Measurements from ENCODE around the gene TNRC6B. TPM values are rescaled to one million over a fixed set of nuclear protein-coding genes. Genes with fewer than 3 reads are reported as not detected.

TNRC6B gene
- total RNA-seq, 2 experiments from 2014 or later = 37.0 to 63.7 TPM

DNA sequence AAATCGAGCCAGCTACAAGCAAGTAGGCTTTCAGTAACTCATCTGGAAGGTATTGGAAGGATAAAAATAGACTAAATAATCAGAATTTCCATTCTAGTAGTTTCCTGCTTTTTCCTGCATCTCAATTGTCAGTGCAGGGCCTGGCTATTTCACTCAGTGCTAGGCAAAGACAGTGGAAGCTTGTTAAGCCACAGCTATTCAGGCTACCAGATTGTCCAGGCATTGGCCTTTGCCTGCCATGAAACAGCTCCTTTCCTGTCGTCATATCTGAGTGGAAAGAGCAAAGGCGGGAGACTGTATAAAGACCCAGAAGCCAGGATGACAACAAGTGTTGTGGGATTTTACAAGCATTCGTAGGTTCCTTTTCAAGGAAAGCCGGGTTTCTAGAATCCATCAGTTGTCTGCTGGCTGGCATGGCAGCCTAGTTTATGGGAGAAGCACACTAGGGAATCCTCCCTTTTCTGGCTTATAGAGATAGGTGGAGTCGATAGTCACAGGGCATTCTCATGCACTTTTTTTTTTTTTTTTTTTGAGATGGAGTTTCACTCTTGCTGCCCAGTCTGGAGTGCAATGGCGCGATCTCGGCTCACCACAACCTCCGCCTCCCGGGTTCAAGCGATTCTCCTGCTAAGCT lies 2.0 kb upstream of the TNRC6B start:
- no peaks in the 10 kb centered on the region; the same call in 1 of the 2 replicates for H4K20me1 ChIP-seq (ENCODE audit: insufficient read depth, low read length)
- no peak overlapping the region; the same call in 1 of the 2 replicates for H2AFZ ChIP-seq (ENCODE audit: low read length)
- peaks cover 35% of the 10 kb centered on the region for H3K4me1 ChIP-seq (ENCODE audit: insufficient read depth, low read length, poor library complexity, severe bottlenecking)
- DNase-seq (ENCODE audit: low spot score) = no peak
- POLR2A ChIA-PET = interaction anchor here (0.6 to 0.7 kb wide), 3 partner anchors 46 to 537 kb away, joined by 3 read pairs; no protein-coding TSS in a partner anchor
- TF ChIP-seq, protein P1, sequence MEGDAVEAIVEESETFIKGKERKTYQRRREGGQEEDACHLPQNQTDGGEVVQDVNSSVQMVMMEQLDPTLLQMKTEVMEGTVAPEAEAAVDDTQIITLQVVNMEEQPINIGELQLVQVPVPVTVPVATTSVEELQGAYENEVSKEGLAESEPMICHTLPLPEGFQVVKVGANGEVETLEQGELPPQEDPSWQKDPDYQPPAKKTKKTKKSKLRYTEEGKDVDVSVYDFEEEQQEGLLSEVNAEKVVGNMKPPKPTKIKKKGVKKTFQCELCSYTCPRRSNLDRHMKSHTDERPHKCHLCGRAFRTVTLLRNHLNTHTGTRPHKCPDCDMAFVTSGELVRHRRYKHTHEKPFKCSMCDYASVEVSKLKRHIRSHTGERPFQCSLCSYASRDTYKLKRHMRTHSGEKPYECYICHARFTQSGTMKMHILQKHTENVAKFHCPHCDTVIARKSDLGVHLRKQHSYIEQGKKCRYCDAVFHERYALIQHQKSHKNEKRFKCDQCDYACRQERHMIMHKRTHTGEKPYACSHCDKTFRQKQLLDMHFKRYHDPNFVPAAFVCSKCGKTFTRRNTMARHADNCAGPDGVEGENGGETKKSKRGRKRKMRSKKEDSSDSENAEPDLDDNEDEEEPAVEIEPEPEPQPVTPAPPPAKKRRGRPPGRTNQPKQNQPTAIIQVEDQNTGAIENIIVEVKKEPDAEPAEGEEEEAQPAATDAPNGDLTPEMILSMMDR (conservative IDR thresholded peaks at IDR 0.05; ENCODE audit: low read length) = no peak
- no peak for TF ChIP-seq EZH2phosphoT487 (IDR thresholded peaks at IDR 0.05; ENCODE audit: borderline replicate concordance, low read depth, low read length)
- H3K4me2 ChIP-seq (ENCODE audit: low read length) = no peak overlapping the region; the same call in 1 of the 2 replicates
- no TSS peak for BruUV-seq (replicated peaks)
- CTCF ChIA-PET (ENCODE audit: unreplicated experiment) = no interaction called here
- H3K4me3 ChIP-seq (ENCODE audit: low read depth, low read length, poor library complexity, severe bottlenecking) = no peak overlapping the region
- no peak overlapping the region for H3K27ac ChIP-seq (ENCODE audit: low read depth, low read length, poor library complexity, severe bottlenecking)
- intact Hi-C loops (cut with micrococcal nuclease; ENCODE audit: unreplicated experiment) = loop anchor here (5.0 to 10.0 kb wide), 2 partner anchors 37 to 641 kb away; partner anchors contain the start of gene RPS19BP1
- no peaks in the 10 kb centered on the region for H3K36me3 ChIP-seq (ENCODE audit: insufficient read depth, low read length)
- H3K9me3 ChIP-seq (ENCODE audit: low read length) = no peaks in the 10 kb centered on the region
- H3K79me2 ChIP-seq (ENCODE audit: insufficient read depth, low read depth, low read length) = peaks cover 37% of the 10 kb centered on the region
- H3K9me2 ChIP-seq (ENCODE audit: insufficient read depth, low read length) = no peaks in the 10 kb centered on the region

GRCh38 chr22:40176921-40177737 lies 596 bp upstream of the TNRC6B start:
- ChIA-PET POLR2A (interaction anchor here (0.5 to 1.8 kb wide), 10 partner anchors 9 to 237 kb away, joined by 3 to 10 read pairs (median 3); no protein-coding TSS in a partner anchor), CTCF (ENCODE audit: unreplicated experiment) (no interaction called here)
- Histone ChIP-seq H3K27ac (ENCODE audit: low read depth, low read length, poor library complexity, severe bottlenecking) (peak overlapping the region; percentile 94), H3K79me2 (ENCODE audit: insufficient read depth, low read depth, low read length) (peaks cover 51% of the 10 kb centered on the region), H3K36me3 (ENCODE audit: insufficient read depth, low read length) (no peaks in the 10 kb centered on the region), H3K4me1 (ENCODE audit: insufficient read depth, low read length, poor library complexity, severe bottlenecking) (peaks cover 38% of the 10 kb centered on the region), H3K9me3 (ENCODE audit: low read length) (no peaks in the 10 kb centered on the region), H4K20me1 (ENCODE audit: insufficient read depth, low read length) (no peaks in the 10 kb centered on the region; the same call in 1 of the 2 replicates), H3K4me3 (ENCODE audit: low read depth, low read length, poor library complexity, severe bottlenecking) (peak overlapping the region; percentile 91), H3K4me2 (ENCODE audit: low read length) (peak overlapping the region; percentile 86), H3K9me2 (ENCODE audit: insufficient read depth, low read length) (no peaks in the 10 kb centered on the region), H2AFZ (ENCODE audit: low read length) (peak overlapping the region; percentile 80)
- no TSS peak for BruUV-seq (replicated peaks)
- intact Hi-C loops (cut with micrococcal nuclease; ENCODE audit: unreplicated experiment) = loop anchor here (1.0 to 10.0 kb wide), 3 partner anchors 35 to 642 kb away; partner anchors contain the start of gene RPS19BP1
- TF ChIP-seq, protein P1 (conservative IDR thresholded peaks at IDR 0.05; ENCODE audit: low read length) = no peak
- TF ChIP-seq EZH2phosphoT487 (IDR thresholded peaks at IDR 0.05; ENCODE audit: borderline replicate concordance, low read depth, low read length) = no peak
- DNase-seq (ENCODE audit: low spot score) = peak; percentile 68

Data from OCI-LY7 (cell line).